Loucy (cell line): ENCODE measurements around the gene SLC23A2.

Experiments
- CTCF ChIP-seq: fragments of 200-600 bp; sonication (generic); conservative IDR thresholded peaks from 2 replicates; pipeline ENCODE4 v1.5.1; 2014; ENCODE audit warnings: mild to moderate bottlenecking, antibody characterized with exemption, low read length
- EZH2phosphoT487 ChIP-seq: fragments of 200-600 bp; IDR thresholded peaks from 2 replicates; pipeline ENCODE4 v1.6.1; 2018; ENCODE audit warnings: antibody characterized with exemption, mild to moderate bottlenecking, moderate library complexity, borderline replicate concordance

GRCh38 chr20:5024103-5024502 lies 22.8 kb upstream of the SLC23A2 start:
- TF ChIP-seq CTCF (no peak), EZH2phosphoT487 (no peak)
